DND-41 (cell line): ENCODE results near the gene RASSF8.

Experiments used
- ATAC-seq: fragments of 200-7000 bp; cut with Tn5 transposase; 3 replicates; pipeline ENCODE4 v1.9.1; 2021; ENCODE audit warnings: low read depth; ENCODE audit not compliant: insufficient read depth
- DNase-seq: peaks from one replicate; pipeline ENCODE4 v3.0.0-alpha.2; 2020
- H2AFZ ChIP-seq: 2 replicates; pipeline ENCODE4 v1.6.0; 2012; ENCODE audit warnings: low read depth, low read length
- H3K27ac ChIP-seq: 2 replicates; pipeline ENCODE4 v1.5.1; 2012; ENCODE audit warnings: low read length, inconsistent platforms
- H3K27me3 ChIP-seq: fragments of 200-600 bp; sonication (generic); 2 replicates; pipeline ENCODE4 v1.6.0; 2012; ENCODE audit warnings: low read length, mild to moderate bottlenecking, inconsistent platforms; ENCODE audit not compliant: insufficient read depth, poor library complexity
- H3K36me3 ChIP-seq: 2 replicates; pipeline ENCODE4 v1.5.1; 2012; ENCODE audit warnings: low read length, inconsistent platforms; ENCODE audit not compliant: insufficient read depth
- H3K4me1 ChIP-seq: 2 replicates; pipeline ENCODE4 v1.5.1; 2012; ENCODE audit warnings: mild to moderate bottlenecking, low read length; ENCODE audit not compliant: insufficient read depth
- H3K4me2 ChIP-seq: 2 replicates; pipeline ENCODE4 v1.6.0; 2012; ENCODE audit warnings: mild to moderate bottlenecking, moderate library complexity, low read length, inconsistent platforms; ENCODE audit not compliant: insufficient read depth
- H3K4me3 ChIP-seq, 2 experiments: fragments of 200-600 bp in 1 of 2; shearing (Covaris generic) in 1 of 2; 2 replicates each; pipeline ENCODE4 v1.5.1; 2012 to 2016; ENCODE audit warnings: inconsistent platforms in 2 of 2, low read length in 2 of 2, mild to moderate bottlenecking in 2 of 2, low read depth in 1 of 2, moderate library complexity in 1 of 2
- H3K79me2 ChIP-seq: 2 replicates; pipeline ENCODE4 v1.6.0; 2012; ENCODE audit warnings: low read length, inconsistent platforms; ENCODE audit not compliant: insufficient read depth
- H3K9ac ChIP-seq: 2 replicates; pipeline ENCODE4 v1.6.0; 2012; ENCODE audit warnings: low read depth, mild to moderate bottlenecking, inconsistent platforms, low read length, moderate library complexity
- H3K9me3 ChIP-seq: 2 replicates; pipeline ENCODE4 v1.5.1; 2012; ENCODE audit warnings: low read length, moderate library complexity, mild to moderate bottlenecking, inconsistent platforms; ENCODE audit not compliant: insufficient read depth, severe bottlenecking
- H4K20me1 ChIP-seq: 2 replicates; pipeline ENCODE4 v1.6.0; 2012; ENCODE audit warnings: low read length; ENCODE audit not compliant: insufficient read depth
- CTCF ChIP-seq: IDR thresholded peaks from 2 replicates; pipeline ENCODE4 v1.5.1; 2012; ENCODE audit warnings: borderline replicate concordance, low read length, moderate library complexity, mild to moderate bottlenecking; ENCODE audit not compliant: poor library complexity, severe bottlenecking; ENCODE audit errors: extremely low read depth
- EZH2 ChIP-seq: IDR thresholded peaks from 3 replicates; pipeline ENCODE4 v1.6.1; 2012; ENCODE audit warnings: borderline replicate concordance, low read depth, mild to moderate bottlenecking, moderate library complexity, low read length, inconsistent platforms; ENCODE audit not compliant: severe bottlenecking

Gene RASSF8

GRCh38 chr12:26046203-26046602, 87.7 kb downstream of the RASSF8 start:
- TF ChIP-seq EZH2 (no peak), CTCF (no peak)
- Histone ChIP-seq H3K79me2 (no peaks in the 10 kb centered on the region), H3K4me2 (no peak overlapping the region), H3K9me3 (no peaks in the 10 kb centered on the region), H3K27me3 (peaks cover 15% of the 10 kb centered on the region), H3K4me1 (no peaks in the 10 kb centered on the region), H2AFZ (no peak overlapping the region), H3K27ac (no peak overlapping the region), H3K4me3 (no peak overlapping the region), H3K9ac (no peak overlapping the region), H3K36me3 (no peaks in the 10 kb centered on the region), H4K20me1 (no peaks in the 10 kb centered on the region)
- ATAC-seq (no peak), DNase-seq (no peak)

- Histone ChIP-seq H3K9me3 (no peaks in the 10 kb centered on the region), H3K36me3 (no peaks in the 10 kb centered on the region), H3K9ac (no peak overlapping the region), H3K4me3 (no peak overlapping the region), H3K79me2 (no peaks in the 10 kb centered on the region), H3K27ac (no peak overlapping the region), H3K27me3 (peaks cover 17% of the 10 kb centered on the region), H4K20me1 (no peaks in the 10 kb centered on the region), H2AFZ (no peak overlapping the region), H3K4me1 (no peaks in the 10 kb centered on the region), H3K4me2 (no peak overlapping the region)
- ATAC-seq: no peak
- TF ChIP-seq CTCF: no peak
- no peak for TF ChIP-seq EZH2
- DNase-seq: no peak
Measured at GRCh38 chr12:26046906-26047305, 88.4 kb downstream of the RASSF8 start.

- no peaks in the 10 kb centered on the region for H3K9me3 ChIP-seq
- H3K4me3 ChIP-seq: no peak overlapping the region
Measured at GRCh38 chr12:26047401-26048226, 89.1 kb downstream of the RASSF8 start.

More at GRCh38 chr12:26047401-26048226, 89.1 kb downstream of the RASSF8 start:
- H2AFZ ChIP-seq: no peak overlapping the region
- ATAC-seq (no peak), DNase-seq (no peak)
- TF ChIP-seq EZH2: no peak
- TF ChIP-seq CTCF: no peak
- no peaks in the 10 kb centered on the region for H4K20me1 ChIP-seq
- no peaks in the 10 kb centered on the region for H3K4me1 ChIP-seq
- H3K27me3 ChIP-seq: peaks cover 14% of the 10 kb centered on the region
- no peaks in the 10 kb centered on the region for H3K36me3 ChIP-seq
- no peaks in the 10 kb centered on the region for H3K79me2 ChIP-seq
- H3K27ac ChIP-seq: no peak overlapping the region
- no peak overlapping the region for H3K9ac ChIP-seq
- H3K4me2 ChIP-seq: no peak overlapping the region
